Endodermal cell (in vitro differentiated cells): ENCODE data around the gene THUMPD3. TPM values are rescaled to one million over a fixed set of nuclear protein-coding genes. Genes with fewer than 3 reads are reported as not detected.

Experiments
- DNase-seq: peaks from one replicate; pipeline ENCODE4 v3.0.0-alpha.2; 2017
- H3K27ac ChIP-seq: 2 replicates; pipeline ENCODE4 v1.5.1; 2013; ENCODE audit warnings: mild to moderate bottlenecking, low read depth, low read length, moderate library complexity
- H3K27me3 ChIP-seq: 2 replicates; pipeline ENCODE4 v1.6.1; 2013; ENCODE audit warnings: mild to moderate bottlenecking, low read length, moderate library complexity; ENCODE audit not compliant: insufficient read depth, control insufficient read depth, poor library complexity, severe bottlenecking
- H3K36me3 ChIP-seq: 2 replicates; pipeline ENCODE4 v1.7.0; 2013; ENCODE audit warnings: mild to moderate bottlenecking, low read length, moderate library complexity; ENCODE audit not compliant: control insufficient read depth, insufficient read depth
- H3K4me1 ChIP-seq: one replicate; pipeline ENCODE4 v1.7.0; 2013; ENCODE audit warnings: low read length; ENCODE audit not compliant: control insufficient read depth, insufficient read depth
- H3K4me3 ChIP-seq: 2 replicates; pipeline ENCODE4 v1.5.1; 2013; ENCODE audit warnings: mild to moderate bottlenecking, low read length, moderate library complexity
- H3K9ac ChIP-seq: 2 replicates; pipeline ENCODE4 v1.6.1; 2013; ENCODE audit warnings: mild to moderate bottlenecking, low read length, moderate library complexity; ENCODE audit not compliant: poor library complexity, severe bottlenecking; ENCODE audit errors: extremely low read depth
- H3K9me3 ChIP-seq: 2 replicates; pipeline ENCODE4 v1.6.1; 2013; ENCODE audit warnings: mild to moderate bottlenecking, low read length, moderate library complexity; ENCODE audit not compliant: control insufficient read depth
- H3K27ac Mint-ChIP-seq: 2 replicates; pipeline ENCODE4 v1.8.0; 2020; ENCODE audit warnings: mixed read lengths
- H3K27me3 Mint-ChIP-seq: 2 replicates; pipeline ENCODE4 v1.8.0; 2021; ENCODE audit warnings: mild to moderate bottlenecking, mixed read lengths; ENCODE audit not compliant: insufficient read depth
- H3K36me3 Mint-ChIP-seq: 2 replicates; pipeline ENCODE4 v1.8.0; 2020; ENCODE audit warnings: low read depth, mixed read lengths
- H3K4me1 Mint-ChIP-seq: 2 replicates; pipeline ENCODE4 v1.8.0; 2020; ENCODE audit warnings: mixed read lengths
- H3K4me3 Mint-ChIP-seq: 2 replicates; pipeline ENCODE4 v1.8.0; 2020; ENCODE audit warnings: mild to moderate bottlenecking, moderate library complexity, mixed read lengths
- H3K9me3 Mint-ChIP-seq: 2 replicates; pipeline ENCODE4 v1.8.0; 2020; ENCODE audit warnings: mild to moderate bottlenecking, mixed read lengths
- CTCF ChIP-seq: fragments of 200-600 bp; sonication (generic); conservative IDR thresholded peaks from 2 replicates; pipeline ENCODE4 v1.5.0; 2021; ENCODE audit warnings: antibody characterized with exemption, mild to moderate bottlenecking
- WGBS, 2 experiments: methylation state at CpG; one replicate each; pipeline versions ENCODE4 v1.1.5 to v1.1.7; 2013; ENCODE audit warnings: missing lambda C conversion rate in 2 of 2, mixed read lengths in 1 of 2; ENCODE audit not compliant: insufficient coverage in 1 of 2, insufficient read length in 1 of 2; 5-methylcytosine and 5-hydroxymethylcytosine counted together
- total RNA-seq, 2 donors: library from RNA; stranded (reverse); fragmentation: NEBNext Ultra II Directional in 1 of 2; extraction: Animal tissue kit (Norgen Biotek cat#: 25700) in 1 of 2; gene quantifications; 2 replicates in 1 of 2; 3 replicates in 1 of 2; pipeline ENCODE4 v1.2.1, GENCODE V29; 2021

Gene THUMPD3
- total RNA-seq, 2 donors from 2014 or later: 55.7 to 61.8 TPM

GRCh38 chr3:9422712-9423424, 60.0 kb downstream of the THUMPD3 start:
- peak overlapping the region; percentile 16 for H3K9ac ChIP-seq
- H3K27me3 Mint-ChIP-seq: no peaks in the 10 kb centered on the region
- H3K9me3 ChIP-seq: no peaks in the 10 kb centered on the region
- 71 to 100% methylated on average over 1 to 5 of the region's 5 CpGs for WGBS, 2 experiments
- peaks cover 60% of the 10 kb centered on the region for H3K36me3 ChIP-seq
- H3K4me1 ChIP-seq: peaks cover 10% of the 10 kb centered on the region
- peaks cover 42% of the 10 kb centered on the region for H3K36me3 Mint-ChIP-seq
- H3K9me3 Mint-ChIP-seq: no peaks in the 10 kb centered on the region
- H3K27ac ChIP-seq: peak overlapping the region; percentile 98
- no peak overlapping the region for H3K4me3 ChIP-seq
- peaks cover 16% of the 10 kb centered on the region for H3K4me1 Mint-ChIP-seq
- no peak overlapping the region for H3K4me3 Mint-ChIP-seq
- TF ChIP-seq CTCF: peak; percentile 78
- DNase-seq: peak; percentile 65
- H3K27me3 ChIP-seq: no peaks in the 10 kb centered on the region
- peak overlapping the region; percentile 83 for H3K27ac Mint-ChIP-seq

GRCh38 chr3:9428411-9428810, 65.6 kb downstream of the THUMPD3 start:
- Histone ChIP-seq H3K36me3 (peaks cover 94% of the 10 kb centered on the region), H3K9me3 (no peaks in the 10 kb centered on the region), H3K4me3 (no peak overlapping the region), H3K27ac (no peak overlapping the region), H3K4me1 (no peaks in the 10 kb centered on the region), H3K27me3 (no peaks in the 10 kb centered on the region), H3K9ac (no peak overlapping the region)
- Mint-ChIP-seq H3K36me3 (peaks cover 72% of the 10 kb centered on the region), H3K27me3 (no peaks in the 10 kb centered on the region), H3K27ac (no peak overlapping the region), H3K9me3 (no peaks in the 10 kb centered on the region), H3K4me1 (peaks cover 17% of the 10 kb centered on the region), H3K4me3 (no peak overlapping the region)
- DNase-seq: no peak
- TF ChIP-seq CTCF: no peak

- no peak for DNase-seq
- H3K27me3 Mint-ChIP-seq: no peaks in the 10 kb centered on the region
- peaks cover 15% of the 10 kb centered on the region for H3K4me1 Mint-ChIP-seq
- Histone ChIP-seq H3K9me3 (no peaks in the 10 kb centered on the region), H3K4me3 (no peak overlapping the region), H3K27ac (no peak overlapping the region), H3K36me3 (peaks cover 99% of the 10 kb centered on the region), H3K27me3 (no peaks in the 10 kb centered on the region), H3K4me1 (no peaks in the 10 kb centered on the region), H3K9ac (no peak overlapping the region)
- H3K4me3 Mint-ChIP-seq: no peak overlapping the region
- no peak overlapping the region for H3K27ac Mint-ChIP-seq
- TF ChIP-seq CTCF: no peak
- H3K36me3 Mint-ChIP-seq: peaks cover 79% of the 10 kb centered on the region
- H3K9me3 Mint-ChIP-seq: no peaks in the 10 kb centered on the region
- 99 to 100% methylated on average over 2 to 3 of the region's 3 CpGs for WGBS, 2 experiments
These were observed 67.9 kb downstream of the THUMPD3 start for GRCh38 chr3:9430733-9431132.
